Esophagus (tissue), 2 donors: ENCODE results near the gene PLK4. TPM values are rescaled to one million over a fixed set of nuclear protein-coding genes. Genes with fewer than 3 reads are reported as not detected.
"Not testable (repeated sequence)": the region's sequence is repeated elsewhere in the genome, so short reads cannot be mapped to it uniquely, and the experiment has no call there.

Source experiments
- H3K27ac ChIP-seq, 2 donors: one replicate each; pipeline ENCODE4 v1.5.1; 2013; ENCODE audit warnings: low read depth in 2 of 2, mild to moderate bottlenecking in 2 of 2, inconsistent platforms in 1 of 2, low read length in 1 of 2, moderate library complexity in 1 of 2
- H3K27me3 ChIP-seq, 2 donors: one replicate each; pipeline ENCODE4 v1.6.1; 2013; ENCODE audit warnings: low read length in 2 of 2, control low read depth in 1 of 2, mild to moderate bottlenecking in 1 of 2; ENCODE audit not compliant: insufficient read depth in 2 of 2, control insufficient read depth in 1 of 2
- H3K36me3 ChIP-seq, 2 donors: one replicate each; pipeline ENCODE4 v1.6.1; 2013; ENCODE audit warnings: low read length in 1 of 2; ENCODE audit not compliant: control insufficient read depth in 2 of 2, insufficient read depth in 2 of 2
- H3K4me1 ChIP-seq, 2 donors: one replicate each; pipeline ENCODE4 v1.6.1; 2013; ENCODE audit warnings: low read length in 1 of 2; ENCODE audit not compliant: control insufficient read depth in 2 of 2, insufficient read depth in 2 of 2
- H3K4me3 ChIP-seq, 2 donors: one replicate each; pipeline ENCODE4 v1.5.1; 2013; ENCODE audit warnings: low read length in 2 of 2, mild to moderate bottlenecking in 2 of 2, low read depth in 1 of 2, moderate library complexity in 1 of 2
- H3K9me3 ChIP-seq, 2 donors: one replicate each; pipeline ENCODE4 v1.6.1; 2013; ENCODE audit warnings: mild to moderate bottlenecking in 2 of 2, low read depth in 1 of 2, low read length in 1 of 2, moderate library complexity in 1 of 2; ENCODE audit not compliant: control insufficient read depth in 2 of 2, insufficient read depth in 1 of 2
- WGBS, 2 donors: extraction: QIAGEN DNeasy Blood & Tissue Kit; methylation state at CpG; one replicate each; pipeline ENCODE4 v1.1.7; 2013; 5-methylcytosine and 5-hydroxymethylcytosine counted together
- polyA plus RNA-seq, 2 donors: library from polyadenylated mRNA; stranded (reverse); fragments of 200-250 nt; gene quantifications; one replicate each; pipeline ENCODE4 v1.2.3, GENCODE V29; 2013
- donor health status: healthy with polysubstance abuse.
- donor health status: Bipolar disorder and iron deficiency.

PLK4 gene
- polyA plus RNA-seq, 2 donors = 4.0 to 6.1 TPM

DNA sequence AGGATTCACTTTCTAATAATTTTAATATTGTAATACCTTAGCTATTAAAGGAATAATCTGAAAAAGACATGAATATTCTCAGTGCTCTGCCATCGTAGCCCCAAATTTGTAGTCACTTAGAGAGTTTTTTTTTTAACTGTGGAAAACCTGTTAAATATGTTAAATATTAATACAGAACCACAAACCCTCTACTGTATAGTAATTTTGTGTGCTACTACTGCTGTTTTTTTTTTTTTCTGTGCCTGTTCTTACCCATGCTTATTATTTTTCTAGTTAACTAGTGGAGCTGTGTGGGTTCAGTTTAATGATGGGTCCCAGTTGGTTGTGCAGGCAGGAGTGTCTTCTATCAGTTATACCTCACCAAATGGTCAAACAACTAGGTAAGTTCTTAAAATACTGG is 15.8 kb downstream of the PLK4 start:
- WGBS, 2 donors = 91 to 100% methylated on average over 1 of the region's 1 CpG
- Histone ChIP-seq H3K9me3 (no peaks in the 10 kb centered on the region), H3K36me3 (no peaks in the 10 kb centered on the region), H3K27ac (no peak overlapping the region), H3K4me1 (no peaks in the 10 kb centered on the region), H3K27me3 (no peaks in the 10 kb centered on the region), H3K4me3 (no peak overlapping the region)

DNA sequence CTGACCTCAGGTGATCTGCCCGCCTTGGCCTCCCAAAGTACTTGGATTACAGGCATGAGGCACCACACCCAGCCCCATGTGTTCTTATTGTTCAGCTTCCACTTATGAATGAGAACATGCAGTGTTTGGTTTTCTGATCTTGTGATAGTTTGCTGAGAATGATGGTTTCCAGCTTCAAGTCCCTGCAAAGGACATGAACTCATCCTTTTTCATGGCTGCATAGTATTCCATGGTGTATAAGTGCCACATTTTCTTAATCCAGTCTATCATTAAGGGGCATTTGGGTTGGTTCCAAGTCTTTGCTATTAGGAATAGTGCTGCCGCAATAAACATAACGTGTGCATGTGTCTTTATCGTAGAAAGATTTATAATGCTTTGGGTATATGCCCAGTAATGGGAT is 19.0 kb downstream of the PLK4 start:
- not testable (repeated sequence) for H3K27ac ChIP-seq, H3K4me3 ChIP-seq, H3K9me3 ChIP-seq, H3K27me3 ChIP-seq, H3K4me1 ChIP-seq, H3K36me3 ChIP-seq
- WGBS, 2 donors = 97 to 98% methylated on average over 4 of the region's 4 CpGs

DNA sequence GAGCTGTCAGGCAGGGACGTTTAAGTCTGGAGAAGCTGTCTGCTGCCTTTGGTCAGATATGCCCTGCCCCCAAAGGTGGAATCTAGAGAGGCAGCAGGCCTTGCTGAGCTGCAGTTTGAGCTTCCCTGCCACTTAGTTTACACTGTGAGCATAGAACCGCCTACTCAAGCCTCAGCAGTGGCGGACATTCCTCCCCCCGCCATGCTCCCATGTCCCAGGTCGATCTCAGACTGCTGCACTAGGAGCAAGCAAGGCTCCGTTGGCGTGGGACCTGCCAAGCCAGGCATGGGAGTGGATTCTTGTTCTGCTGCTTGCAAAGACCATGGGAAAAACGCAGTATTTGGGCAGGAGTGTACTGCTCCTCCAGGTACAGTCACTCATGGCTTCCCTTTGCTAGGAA is 24.3 kb downstream of the PLK4 start:
- Histone ChIP-seq H3K27me3 (no peaks in the 10 kb centered on the region), H3K36me3 (no peaks in the 10 kb centered on the region), H3K9me3 (peaks cover 0 to 2% of the 10 kb centered on the region in 2 donors), H3K27ac (no peak overlapping the region), H3K4me3 (no peak overlapping the region), H3K4me1 (no peaks in the 10 kb centered on the region)
- WGBS, 2 donors = 86 to 87% methylated on average over 8 of the region's 8 CpGs

DNA sequence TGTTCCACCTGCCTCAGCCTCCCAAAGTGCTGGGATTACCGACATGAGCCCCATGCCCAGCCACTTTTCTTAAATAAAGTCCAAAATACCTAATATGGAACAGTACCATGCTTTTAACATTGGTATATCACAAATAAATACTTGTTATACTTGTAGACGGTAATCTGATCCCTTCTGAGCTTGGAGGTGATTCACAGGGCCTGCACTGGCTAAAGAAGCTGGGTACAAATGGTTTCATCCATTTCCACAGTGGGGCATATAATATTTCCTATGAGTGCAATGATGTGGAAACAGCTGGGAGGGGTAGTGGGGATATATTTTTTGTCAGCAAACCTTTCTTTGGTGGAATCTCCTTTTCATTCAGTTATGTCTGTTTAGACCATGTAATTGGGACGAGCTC is 35.8 kb downstream of the PLK4 start:
- Histone ChIP-seq H3K9me3 (no peaks in the 10 kb centered on the region), H3K36me3 (peaks cover 3 to 4% of the 10 kb centered on the region in 2 donors), H3K27me3 (no peaks in the 10 kb centered on the region), H3K27ac (no peak overlapping the region), H3K4me3 (no peak overlapping the region), H3K4me1 (no peaks in the 10 kb centered on the region)
- WGBS, 2 donors = 95 to 97% methylated on average over 3 of the region's 3 CpGs

DNA sequence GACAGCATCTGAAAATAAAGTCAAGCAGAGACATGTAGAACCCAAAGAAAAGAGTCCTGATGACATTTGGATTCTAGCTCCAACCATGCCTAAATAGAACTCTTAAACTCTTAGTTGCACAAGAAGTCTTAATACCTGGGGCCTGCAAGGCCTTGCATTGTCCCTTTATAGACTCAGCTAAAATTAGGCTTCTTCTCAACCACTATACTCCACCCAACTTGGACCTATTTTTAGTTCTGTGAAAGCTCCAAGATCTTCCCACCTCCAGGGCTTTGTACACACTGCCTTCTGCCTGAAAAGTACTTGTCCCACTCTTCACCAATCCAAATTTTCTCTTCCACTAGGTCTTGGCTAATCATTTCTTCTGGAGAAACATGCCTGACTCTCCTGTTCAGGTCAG is 36.5 kb downstream of the PLK4 start:
- H3K36me3 ChIP-seq = peaks cover 3 to 4% of the 10 kb centered on the region in 2 donors
- H3K4me3 ChIP-seq = no peak overlapping the region
- H3K4me1 ChIP-seq = no peaks in the 10 kb centered on the region
- no peaks in the 10 kb centered on the region for H3K27me3 ChIP-seq
- H3K27ac ChIP-seq = no peak overlapping the region
- no peaks in the 10 kb centered on the region for H3K9me3 ChIP-seq

DNA sequence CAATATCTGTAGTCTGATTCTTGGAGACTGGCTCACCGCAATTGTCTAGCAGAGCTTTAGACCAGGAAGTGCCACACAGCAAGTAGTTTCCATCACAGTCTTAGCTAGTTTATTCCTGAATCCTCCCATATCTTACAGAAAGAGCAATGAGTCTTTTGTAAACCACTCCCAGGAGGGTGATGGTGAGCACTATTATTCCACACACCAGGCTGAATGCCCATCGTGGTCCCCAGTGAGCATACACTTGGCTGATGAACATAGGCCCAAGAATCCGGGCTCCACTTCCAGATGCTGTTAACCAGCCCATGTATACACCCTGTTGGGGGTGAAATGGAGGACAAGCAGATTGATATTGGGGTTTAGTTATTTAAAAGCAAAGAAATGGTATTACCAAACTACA is 39.8 kb downstream of the PLK4 start:
- Histone ChIP-seq H3K9me3 (no peaks in the 10 kb centered on the region), H3K27me3 (no peaks in the 10 kb centered on the region), H3K36me3 (peaks cover 3 to 4% of the 10 kb centered on the region in 2 donors), H3K4me3 (no peak overlapping the region), H3K4me1 (no peaks in the 10 kb centered on the region), H3K27ac (no peak overlapping the region)
- 92 to 96% methylated on average over 3 of the region's 3 CpGs for WGBS, 2 donors

DNA sequence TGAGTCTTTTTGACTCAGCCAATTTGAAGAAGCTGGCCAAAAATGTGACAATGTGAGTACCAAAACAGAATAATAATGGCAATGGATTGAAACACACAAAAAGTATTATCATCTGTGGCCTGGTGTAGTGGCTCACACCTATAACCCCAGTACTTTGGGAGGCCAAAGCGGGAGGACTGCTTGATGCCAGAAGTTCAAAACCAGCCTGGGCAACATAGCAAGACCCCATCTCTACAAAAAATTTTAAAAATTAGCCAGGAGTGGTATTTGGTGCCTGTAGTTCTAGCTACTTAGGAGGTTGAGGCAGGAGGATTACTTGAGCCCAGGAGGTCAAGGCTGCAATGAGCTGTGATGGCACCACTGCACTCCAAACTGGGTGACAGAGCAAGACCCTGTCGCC is 41.5 kb downstream of the PLK4 start:
- Histone ChIP-seq H3K4me3 (no peak overlapping the region), H3K27me3 (no peaks in the 10 kb centered on the region), H3K9me3 (no peaks in the 10 kb centered on the region), H3K36me3 (peaks cover 3 to 4% of the 10 kb centered on the region in 2 donors), H3K27ac (no peak overlapping the region), H3K4me1 (no peaks in the 10 kb centered on the region)
- WGBS, 2 donors = 95 to 99% methylated on average over 2 of the region's 2 CpGs

DNA sequence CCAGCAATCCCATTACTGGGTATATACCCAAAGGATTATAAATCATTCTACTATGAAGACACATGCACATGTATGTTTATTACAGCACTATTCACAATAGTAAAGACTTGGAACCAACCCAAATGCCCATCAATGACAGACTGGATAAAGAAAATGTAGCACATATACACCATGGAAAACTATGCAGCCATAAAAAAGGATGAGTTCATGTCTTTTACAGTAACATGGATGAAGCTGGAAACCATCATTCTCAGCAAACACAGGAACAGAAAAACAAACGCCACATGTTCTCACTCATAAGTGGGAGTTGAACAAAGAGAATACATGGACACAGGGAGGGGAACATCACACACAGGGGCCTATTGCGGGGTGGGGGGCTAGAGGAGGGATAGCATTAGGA is 45.0 kb downstream of the PLK4 start:
- H3K4me1 ChIP-seq, H3K27me3 ChIP-seq, H3K27ac ChIP-seq, H3K4me3 ChIP-seq, H3K36me3 ChIP-seq, H3K9me3 ChIP-seq: not testable (repeated sequence)
- 99 to 100% methylated on average over 2 of the region's 2 CpGs for whole genome bisulfite sequencing, 2 donors

DNA sequence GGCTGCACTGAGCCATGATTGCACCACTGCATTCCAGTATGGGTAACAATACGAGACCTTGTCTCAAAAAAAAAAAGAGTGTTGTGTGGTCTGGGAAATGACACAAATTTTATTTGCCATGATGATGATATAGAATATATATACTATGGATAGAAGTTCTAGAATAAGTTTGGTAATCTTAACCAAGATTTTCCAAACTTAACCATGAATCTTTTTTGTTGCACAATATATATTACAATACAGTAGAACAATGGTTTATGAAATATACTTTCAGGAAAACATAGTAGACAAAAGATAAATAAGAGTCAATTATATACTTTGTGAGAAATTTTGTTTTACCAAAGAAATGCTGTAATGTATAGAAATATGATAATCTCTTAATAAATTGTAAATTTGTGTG is 49.5 kb downstream of the PLK4 start:
- H3K36me3 ChIP-seq = no peaks in the 10 kb centered on the region
- H3K27ac ChIP-seq = no peak overlapping the region
- WGBS, 2 donors = 98 to 100% methylated on average over 1 of the region's 1 CpG
- no peaks in the 10 kb centered on the region for H3K9me3 ChIP-seq
- no peak overlapping the region for H3K4me3 ChIP-seq
- H3K27me3 ChIP-seq = no peaks in the 10 kb centered on the region
- no peaks in the 10 kb centered on the region for H3K4me1 ChIP-seq

DNA sequence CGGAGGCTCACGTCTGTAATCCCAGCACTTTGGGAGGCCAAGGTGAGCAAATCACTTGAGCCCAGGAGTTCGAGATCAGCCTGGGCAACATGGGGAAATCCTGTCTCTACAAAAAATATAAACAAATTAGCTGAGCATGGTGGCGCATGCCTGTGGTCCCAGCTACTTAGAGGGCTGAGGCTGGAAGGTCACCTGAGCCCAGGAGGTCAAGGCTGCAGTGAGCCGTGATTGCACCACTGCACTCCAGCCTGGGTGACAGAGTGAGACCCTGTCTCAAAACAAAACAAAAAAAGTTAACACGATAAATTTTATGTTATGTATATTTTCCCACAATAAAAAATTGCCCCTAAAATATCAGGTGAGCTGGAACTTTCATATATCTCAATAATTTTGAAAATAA is 51.1 kb downstream of the PLK4 start:
- 90 to 92% methylated on average over 6 of the region's 6 CpGs for WGBS, 2 donors

More for the DNA sequence above, 51.1 kb downstream of the PLK4 start:
- not testable (repeated sequence) for H3K27me3 ChIP-seq, H3K4me3 ChIP-seq, H3K36me3 ChIP-seq, H3K4me1 ChIP-seq, H3K9me3 ChIP-seq, H3K27ac ChIP-seq
